ENCODE data around the gene HIPK2.
A peak's percentile ranks its signal among the peaks of the same experiment; 100 is the strongest.

HIPK2 gene

GRCh38 chr7:139648391-139648861 is 129.4 kb downstream of the HIPK2 start:
- POLR2A ChIA-PET, result interaction anchor here (0.7 to 1.0 kb wide), 2 partner anchors 16 to 107 kb away, joined by 3 read pairs; no protein-coding TSS in a partner anchor
- H3K4me3 ChIP-seq (ENCODE audit: control insufficient read depth in 1 of 7, extremely low read depth in 1 of 7, insufficient read depth in 4 of 7, low read depth in 2 of 7, low read length in 6 of 7), result peak overlapping the region in 5 of 7 experiments; percentile 20 to 60 (median 50)

GRCh38 chr7:139647814-139648390 is 129.9 kb downstream of the HIPK2 start:
- Histone ChIP-seq H3K9me3 (ENCODE audit: control extremely low read depth in 1 of 5, control insufficient read depth in 4 of 5, insufficient read depth in 2 of 5, low read depth in 1 of 5, low read length in 4 of 5) (no peaks in the 10 kb centered on the region), H3K27me3 (replicated peaks in 2 of 5; ENCODE audit: control insufficient read depth in 4 of 5, insufficient read depth in 5 of 5, low read length in 4 of 5) (no peaks in the 10 kb centered on the region), H3K36me3 (ENCODE audit: control insufficient read depth in 4 of 4, insufficient read depth in 4 of 4, low read length in 3 of 4) (peaks cover 0 to 2% (median 0%) of the 10 kb centered on the region in 4 experiments), H3K4me1 (ENCODE audit: control extremely low read depth in 1 of 4, control insufficient read depth in 4 of 4, insufficient read depth in 4 of 4, low read length in 3 of 4) (peaks cover 14 to 34% (median 22%) of the 10 kb centered on the region in 4 experiments), H3K27ac (ENCODE audit: insufficient read depth in 1 of 2, low read depth in 1 of 2, low read length in 2 of 2, poor library complexity in 1 of 2, severe bottlenecking in 2 of 2) (no peak overlapping the region), H3K4me3 (ENCODE audit: control insufficient read depth in 1 of 7, extremely low read depth in 1 of 7, insufficient read depth in 4 of 7, low read depth in 2 of 7, low read length in 6 of 7) (peak overlapping the region in 2 of 7 experiments; percentile 50 to 56)
- WGBS (ENCODE audit: insufficient coverage), result 67% methylated on average over 1 of the region's 2 CpGs
- POLR2A ChIA-PET, result interaction anchor here (1.0 kb wide), 1 partner anchor 15 kb away, joined by 3 read pairs; no protein-coding TSS in a partner anchor
- CTCF ChIA-PET, result interaction anchor here (0.9 to 14.0 kb wide), 18 partner anchors 11 to 355 kb away, joined by 3 to 164 read pairs (median 6); no protein-coding TSS in a partner anchor
- DNase-seq, result no peak

More at GRCh38 chr7:139648391-139648861, 129.4 kb downstream of the HIPK2 start:
- H3K4me1 ChIP-seq (ENCODE audit: control extremely low read depth in 1 of 4, control insufficient read depth in 4 of 4, insufficient read depth in 4 of 4, low read length in 3 of 4), result peaks cover 14 to 34% (median 22%) of the 10 kb centered on the region in 4 experiments
- no peak overlapping the region for H3K27ac ChIP-seq (ENCODE audit: insufficient read depth in 1 of 2, low read depth in 1 of 2, low read length in 2 of 2, poor library complexity in 1 of 2, severe bottlenecking in 2 of 2)
- WGBS (ENCODE audit: insufficient coverage), result 1% methylated on average over 8 of the region's 20 CpGs
- DNase-seq, result peak in 2 of 3 donors; percentile 31 to 54
- H3K27me3 ChIP-seq (replicated peaks in 2 of 5; ENCODE audit: control insufficient read depth in 4 of 5, insufficient read depth in 5 of 5, low read length in 4 of 5), result no peaks in the 10 kb centered on the region
- CTCF ChIA-PET, result interaction anchor here (1.4 to 14.0 kb wide), 6 partner anchors 11 to 354 kb away, joined by 4 to 164 read pairs (median 40); no protein-coding TSS in a partner anchor
- peaks cover 0 to 2% (median 0%) of the 10 kb centered on the region in 4 experiments for H3K36me3 ChIP-seq (ENCODE audit: control insufficient read depth in 4 of 4, insufficient read depth in 4 of 4, low read length in 3 of 4)
- no peaks in the 10 kb centered on the region for H3K9me3 ChIP-seq (ENCODE audit: control extremely low read depth in 1 of 5, control insufficient read depth in 4 of 5, insufficient read depth in 2 of 5, low read depth in 1 of 5, low read length in 4 of 5)

- Histone ChIP-seq H3K27me3 (replicated peaks in 2 of 5; ENCODE audit: control insufficient read depth in 4 of 5, insufficient read depth in 5 of 5, low read length in 4 of 5) (no peaks in the 10 kb centered on the region), H3K9me3 (ENCODE audit: control extremely low read depth in 1 of 5, control insufficient read depth in 4 of 5, insufficient read depth in 2 of 5, low read depth in 1 of 5, low read length in 4 of 5) (no peaks in the 10 kb centered on the region), H3K4me3 (ENCODE audit: control insufficient read depth in 1 of 7, extremely low read depth in 1 of 7, insufficient read depth in 4 of 7, low read depth in 2 of 7, low read length in 6 of 7) (no peak overlapping the region), H3K36me3 (ENCODE audit: control insufficient read depth in 4 of 4, insufficient read depth in 4 of 4, low read length in 3 of 4) (peaks cover 0 to under 1% (median 0%) of the 10 kb centered on the region in 4 experiments), H3K4me1 (ENCODE audit: control extremely low read depth in 1 of 4, control insufficient read depth in 4 of 4, insufficient read depth in 4 of 4, low read length in 3 of 4) (peaks cover 14 to 34% (median 22%) of the 10 kb centered on the region in 4 experiments), H3K27ac (ENCODE audit: insufficient read depth in 1 of 2, low read depth in 1 of 2, low read length in 2 of 2, poor library complexity in 1 of 2, severe bottlenecking in 2 of 2) (no peak overlapping the region)
- WGBS (ENCODE audit: insufficient coverage), result no CpG with 5 or more reads among the region's 4 CpGs
- ChIA-PET CTCF (interaction anchor here (0.8 to 14.0 kb wide), 28 partner anchors 10 to 356 kb away, joined by 3 to 164 read pairs (median 4); no protein-coding TSS in a partner anchor), POLR2A (no interaction called here)
- DNase-seq, result no peak
These were observed 130.7 kb downstream of the HIPK2 start for GRCh38 chr7:139647085-139647484.

DNA sequence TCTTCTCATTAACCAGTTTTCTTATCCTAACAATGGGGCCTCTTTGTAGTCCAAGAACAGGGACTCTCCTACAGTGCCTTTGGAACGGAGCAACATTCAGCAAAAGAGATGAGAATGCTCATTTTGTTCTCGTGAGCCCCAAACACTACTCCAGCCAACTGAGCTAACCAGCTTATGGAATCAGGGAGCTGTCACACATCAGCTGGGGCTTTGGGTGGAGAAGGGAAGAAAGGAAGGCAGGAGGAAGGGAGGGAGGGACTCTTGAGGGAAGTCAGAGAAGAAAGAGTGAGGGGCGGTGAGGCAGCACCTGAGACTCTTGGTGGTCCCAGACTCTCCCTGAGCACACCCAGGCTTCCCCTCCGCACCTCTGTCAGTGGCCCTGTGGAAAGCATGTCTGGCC is 131.2 kb downstream of the HIPK2 start:
- no peaks in the 10 kb centered on the region for H3K9me3 ChIP-seq (ENCODE audit: control extremely low read depth in 1 of 5, control insufficient read depth in 4 of 5, insufficient read depth in 2 of 5, low read depth in 1 of 5, low read length in 4 of 5)
- H3K4me1 ChIP-seq (ENCODE audit: control extremely low read depth in 1 of 4, control insufficient read depth in 4 of 4, insufficient read depth in 4 of 4, low read length in 3 of 4), result peaks cover 14 to 34% (median 22%) of the 10 kb centered on the region in 4 experiments
- no peak for DNase-seq
- no peak overlapping the region for H3K27ac ChIP-seq (ENCODE audit: insufficient read depth in 1 of 2, low read depth in 1 of 2, low read length in 2 of 2, poor library complexity in 1 of 2, severe bottlenecking in 2 of 2)
- no peaks in the 10 kb centered on the region for H3K27me3 ChIP-seq (replicated peaks in 2 of 5; ENCODE audit: control insufficient read depth in 4 of 5, insufficient read depth in 5 of 5, low read length in 4 of 5)
- ChIA-PET POLR2A (interaction anchor here (1.2 kb wide), 1 partner anchor 91 kb away, joined by 3 read pairs; no protein-coding TSS in a partner anchor), CTCF (interaction anchor here (0.8 to 14.0 kb wide), 32 partner anchors 9 to 356 kb away, joined by 3 to 164 read pairs (median 5); no protein-coding TSS in a partner anchor)
- WGBS (ENCODE audit: insufficient coverage), result 94% methylated on average over 4 of the region's 4 CpGs
- H3K36me3 ChIP-seq (ENCODE audit: control insufficient read depth in 4 of 4, insufficient read depth in 4 of 4, low read length in 3 of 4), result no peaks in the 10 kb centered on the region
- H3K4me3 ChIP-seq (ENCODE audit: control insufficient read depth in 1 of 7, extremely low read depth in 1 of 7, insufficient read depth in 4 of 7, low read depth in 2 of 7, low read length in 6 of 7), result no peak overlapping the region

GRCh38 chr7:139645572-139646523 is 131.9 kb downstream of the HIPK2 start:
- peak; percentile 85 to 92 (median 88) for DNase-seq
- 60% methylated on average over 17 of the region's 19 CpGs for whole genome bisulfite sequencing (ENCODE audit: insufficient coverage)
- Histone ChIP-seq H3K27ac (ENCODE audit: insufficient read depth in 1 of 2, low read depth in 1 of 2, low read length in 2 of 2, poor library complexity in 1 of 2, severe bottlenecking in 2 of 2) (no peak overlapping the region), H3K27me3 (replicated peaks in 2 of 5; ENCODE audit: control insufficient read depth in 4 of 5, insufficient read depth in 5 of 5, low read length in 4 of 5) (no peaks in the 10 kb centered on the region), H3K4me3 (ENCODE audit: control insufficient read depth in 1 of 7, extremely low read depth in 1 of 7, insufficient read depth in 4 of 7, low read depth in 2 of 7, low read length in 6 of 7) (no peak overlapping the region), H3K9me3 (ENCODE audit: control extremely low read depth in 1 of 5, control insufficient read depth in 4 of 5, insufficient read depth in 2 of 5, low read depth in 1 of 5, low read length in 4 of 5) (no peaks in the 10 kb centered on the region), H3K4me1 (ENCODE audit: control extremely low read depth in 1 of 4, control insufficient read depth in 4 of 4, insufficient read depth in 4 of 4, low read length in 3 of 4) (peaks cover 14 to 34% (median 22%) of the 10 kb centered on the region in 4 experiments), H3K36me3 (ENCODE audit: control insufficient read depth in 4 of 4, insufficient read depth in 4 of 4, low read length in 3 of 4) (no peaks in the 10 kb centered on the region)
- POLR2A ChIA-PET, result interaction anchor here (0.7 to 1.2 kb wide), 2 partner anchors 92 to 364 kb away, joined by 3 read pairs; no protein-coding TSS in a partner anchor
- CTCF ChIA-PET, result interaction anchor here (0.7 to 14.0 kb wide), 38 partner anchors 9 to 357 kb away, joined by 3 to 164 read pairs (median 4); no protein-coding TSS in a partner anchor

- H3K27me3 ChIP-seq (replicated peaks in 2 of 5; ENCODE audit: control insufficient read depth in 4 of 5, insufficient read depth in 5 of 5, low read length in 4 of 5), result no peaks in the 10 kb centered on the region
- H3K9me3 ChIP-seq (ENCODE audit: control extremely low read depth in 1 of 5, control insufficient read depth in 4 of 5, insufficient read depth in 2 of 5, low read depth in 1 of 5, low read length in 4 of 5), result no peaks in the 10 kb centered on the region
- H3K36me3 ChIP-seq (ENCODE audit: control insufficient read depth in 4 of 4, insufficient read depth in 4 of 4, low read length in 3 of 4), result peaks cover 0 to 6% (median 0%) of the 10 kb centered on the region in 4 experiments
- H3K4me1 ChIP-seq (ENCODE audit: control extremely low read depth in 1 of 4, control insufficient read depth in 4 of 4, insufficient read depth in 4 of 4, low read length in 3 of 4), result peaks cover 8 to 29% (median 15%) of the 10 kb centered on the region in 4 experiments
- H3K4me3 ChIP-seq (ENCODE audit: control insufficient read depth in 1 of 7, extremely low read depth in 1 of 7, insufficient read depth in 4 of 7, low read depth in 2 of 7, low read length in 6 of 7), result no peak overlapping the region
- 100% methylated on average over 5 of the region's 6 CpGs for WGBS (ENCODE audit: insufficient coverage)
- no peak overlapping the region for H3K27ac ChIP-seq (ENCODE audit: insufficient read depth in 1 of 2, low read depth in 1 of 2, low read length in 2 of 2, poor library complexity in 1 of 2, severe bottlenecking in 2 of 2)
- ChIA-PET CTCF (interaction anchor here (1.1 to 14.0 kb wide), 7 partner anchors 7 to 359 kb away, joined by 3 to 164 read pairs (median 33); no protein-coding TSS in a partner anchor), POLR2A (interaction anchor here (0.7 kb wide), 1 partner anchor 360 kb away, joined by 3 read pairs; no protein-coding TSS in a partner anchor)
- no peak for DNase-seq
These were observed 133.7 kb downstream of the HIPK2 start for GRCh38 chr7:139643951-139644585.
